ENCODE measurements around the gene DPYD. TPM values are rescaled to one million over a fixed set of nuclear protein-coding genes. Genes with fewer than 3 reads are reported as not detected.
A peak's percentile ranks its signal among the peaks of the same experiment; 100 is the strongest.
"Not testable (repeated sequence)": the region's sequence is repeated elsewhere in the genome, so short reads cannot be mapped to it uniquely, and the experiment has no call there.

The DPYD gene
- total RNA-seq, 1 donor from 2014 or later = 12.6 TPM

GRCh38 chr1:97372531-97372930 lies 548.3 kb downstream of the DPYD start:
- no peak for DNase-seq (ENCODE audit: low read depth in 2 of 2)

- DNase-seq (ENCODE audit: low read depth in 2 of 2) = no peak
Measured at GRCh38 chr1:97368296-97368695, 552.5 kb downstream of the DPYD start.

- DNase-seq (ENCODE audit: low read depth in 2 of 2) = no peak
Measured at GRCh38 chr1:97366984-97367383, 553.9 kb downstream of the DPYD start.

- no peak for DNase-seq (ENCODE audit: low read depth in 2 of 2)
Measured at GRCh38 chr1:97365026-97365425, 555.8 kb downstream of the DPYD start.

- DNase-seq (ENCODE audit: low read depth in 2 of 2) = no peak
Measured at GRCh38 chr1:97364086-97364485, 556.7 kb downstream of the DPYD start.

- DNase-seq (ENCODE audit: low read depth in 2 of 2) = no peak
Measured at GRCh38 chr1:97356309-97356708, 564.5 kb downstream of the DPYD start.

- no peak for DNase-seq (ENCODE audit: low read depth in 2 of 2)
Measured at GRCh38 chr1:97352936-97353382, 567.9 kb downstream of the DPYD start.

- DNase-seq (ENCODE audit: low read depth in 2 of 2) = no peak
Measured at GRCh38 chr1:97351846-97352245, 569.0 kb downstream of the DPYD start.

- DNase-seq (ENCODE audit: low read depth in 2 of 2) = no peak
Measured at GRCh38 chr1:97350662-97351061, 570.2 kb downstream of the DPYD start.

- no peak for DNase-seq (ENCODE audit: low read depth in 2 of 2)
Measured at GRCh38 chr1:97350241-97350640, 570.6 kb downstream of the DPYD start.

- not testable (repeated sequence) for DNase-seq (ENCODE audit: low read depth in 2 of 2)
Measured at GRCh38 chr1:97349794-97350193, 571.0 kb downstream of the DPYD start.

- no peak for DNase-seq (ENCODE audit: low read depth in 2 of 2)
Measured at GRCh38 chr1:97348599-97349265, 572.1 kb downstream of the DPYD start.

- DNase-seq (ENCODE audit: low read depth in 2 of 2) = no peak
Measured at GRCh38 chr1:97340951-97341350, 579.9 kb downstream of the DPYD start.

GRCh38 chr1:97338347-97338746 lies 582.5 kb downstream of the DPYD start:
- DNase-seq (ENCODE audit: low read depth in 2 of 2) = no peak

GRCh38 chr1:97337250-97338030 lies 583.4 kb downstream of the DPYD start:
- DNase-seq (ENCODE audit: low read depth in 2 of 2) = peak in 1 of 2 donors; percentile 28

- peak in 1 of 2 donors; percentile 11 for DNase-seq (ENCODE audit: low read depth in 2 of 2)
Measured at GRCh38 chr1:97334454-97334853, 586.4 kb downstream of the DPYD start.

- DNase-seq (ENCODE audit: low read depth in 2 of 2) = no peak
Measured at GRCh38 chr1:97332716-97333115, 588.1 kb downstream of the DPYD start.

GRCh38 chr1:97331165-97331564 lies 589.7 kb downstream of the DPYD start:
- no peak for DNase-seq (ENCODE audit: low read depth in 2 of 2)

- no peak for DNase-seq (ENCODE audit: low read depth in 2 of 2)
Measured at GRCh38 chr1:97314685-97315084, 606.1 kb downstream of the DPYD start.

- no peak for DNase-seq (ENCODE audit: low read depth in 2 of 2)
Measured at GRCh38 chr1:97308131-97308530, 612.7 kb downstream of the DPYD start.

- no peak for DNase-seq (ENCODE audit: low read depth in 2 of 2)
Measured at GRCh38 chr1:97307568-97307967, 613.3 kb downstream of the DPYD start.

- no peak for DNase-seq (ENCODE audit: low read depth in 2 of 2)
Measured at GRCh38 chr1:97307151-97307550, 613.7 kb downstream of the DPYD start.

- no peak for DNase-seq (ENCODE audit: low read depth in 2 of 2)
Measured at GRCh38 chr1:97306504-97306903, 614.3 kb downstream of the DPYD start.
